GM15510 (cell line): ENCODE data around the gene THRAP3.

Experiments
- POLR2A ChIP-seq: IDR thresholded peaks from 3 replicates; pipeline ENCODE4 v1.6.1; 2011; ENCODE audit warnings: borderline replicate concordance; ENCODE audit not compliant: insufficient read length; ENCODE audit errors: extremely low read depth

The THRAP3 gene

GRCh38 chr1:36268981-36269380, 44.7 kb downstream of the THRAP3 start:
- TF ChIP-seq POLR2A = no peak

- TF ChIP-seq POLR2A = no peak
Measured at GRCh38 chr1:36269408-36269838, 45.2 kb downstream of the THRAP3 start.

- TF ChIP-seq POLR2A = no peak
Measured at GRCh38 chr1:36273024-36273423, 48.8 kb downstream of the THRAP3 start.

- no peak for TF ChIP-seq POLR2A
Measured at GRCh38 chr1:36274201-36274600, 50.0 kb downstream of the THRAP3 start.

- TF ChIP-seq POLR2A = no peak
Measured at GRCh38 chr1:36276688-36277087, 52.4 kb downstream of the THRAP3 start.

DNA sequence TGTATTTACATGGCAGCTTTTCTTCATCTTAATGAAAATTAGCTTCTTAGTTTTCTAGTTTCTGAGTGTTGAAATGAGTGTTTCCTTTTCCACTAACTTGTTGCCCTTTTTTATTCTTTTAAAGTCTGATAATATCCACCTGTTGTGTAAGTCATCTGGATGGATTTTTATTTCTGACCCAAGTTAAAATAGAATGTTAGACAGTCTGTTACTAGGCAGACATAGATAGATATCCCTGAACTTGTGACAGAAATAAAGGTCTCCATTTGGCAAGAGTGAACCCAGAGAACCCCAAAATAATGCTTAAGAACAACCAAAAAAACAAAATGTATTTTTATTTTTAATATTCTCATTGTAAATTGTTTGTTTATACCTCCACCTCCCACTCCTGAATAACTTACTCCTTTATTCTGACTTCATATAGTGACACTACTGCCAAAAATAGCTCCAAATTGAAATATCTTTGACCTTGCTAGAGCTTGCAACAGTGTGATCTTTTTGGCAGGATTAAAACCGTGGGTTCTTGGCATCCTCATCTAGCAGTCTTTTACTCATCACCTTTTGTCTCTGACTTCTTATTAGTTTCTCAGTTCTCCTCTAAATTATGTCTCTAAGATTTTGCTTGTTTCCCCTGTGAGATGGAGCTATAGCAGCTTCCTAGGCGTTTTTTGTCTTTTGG, 55.0 kb downstream of the THRAP3 start:
- TF ChIP-seq POLR2A = no peak

DNA sequence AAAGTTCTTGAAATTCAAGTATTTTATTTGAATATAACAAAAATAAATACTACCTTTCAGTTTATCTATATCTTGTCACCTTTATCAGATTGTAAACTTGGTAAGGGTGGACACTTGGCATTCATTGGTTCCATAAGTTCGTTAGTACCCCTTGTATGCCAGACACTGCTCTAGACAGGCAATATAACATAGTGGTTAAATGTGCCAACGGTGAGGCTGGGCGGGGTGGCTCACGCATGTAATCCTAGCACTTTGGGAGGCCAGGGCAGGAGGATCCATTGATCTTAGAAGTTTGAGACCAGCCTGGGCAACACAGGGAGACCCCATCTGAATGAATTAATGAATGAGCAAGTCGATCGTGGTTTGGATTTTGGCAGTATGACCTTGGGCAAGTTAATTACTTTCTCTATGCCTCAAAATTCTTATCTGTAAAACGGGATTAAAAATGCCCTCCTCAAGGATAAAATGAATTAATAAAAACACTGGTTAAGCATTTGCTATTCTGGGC, 55.6 kb downstream of the THRAP3 start:
- no peak for TF ChIP-seq POLR2A

GRCh38 chr1:36284061-36284460, 59.8 kb downstream of the THRAP3 start:
- TF ChIP-seq POLR2A = no peak

GRCh38 chr1:36284517-36284916, 60.3 kb downstream of the THRAP3 start:
- no peak for TF ChIP-seq POLR2A

GRCh38 chr1:36285443-36286101, 61.3 kb downstream of the THRAP3 start:
- TF ChIP-seq POLR2A = no peak

GRCh38 chr1:36286802-36287201, 62.6 kb downstream of the THRAP3 start:
- TF ChIP-seq POLR2A = no peak

DNA sequence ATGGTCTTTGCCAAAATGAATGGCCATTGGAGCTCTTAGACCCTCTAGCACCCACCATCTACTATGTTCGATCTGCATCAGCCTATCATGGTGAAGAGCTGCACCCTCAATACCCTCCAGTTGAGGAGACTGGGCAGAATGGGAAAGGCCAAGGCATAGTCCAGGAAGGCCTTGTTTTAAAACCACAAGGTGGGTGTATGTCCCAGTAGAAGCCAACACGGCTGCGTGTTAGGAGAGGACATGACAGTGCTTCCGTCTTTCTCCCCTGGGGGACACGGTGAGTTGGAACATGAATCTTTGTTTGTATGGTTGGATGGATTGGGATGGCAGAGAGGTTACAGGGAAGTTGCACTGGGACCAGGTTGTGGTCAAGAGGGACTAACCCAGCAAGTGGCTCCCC, 63.4 kb downstream of the THRAP3 start:
- no peak for TF ChIP-seq POLR2A

GRCh38 chr1:36295390-36295789, 71.1 kb downstream of the THRAP3 start:
- no peak for TF ChIP-seq POLR2A

- no peak for TF ChIP-seq POLR2A
Measured at GRCh38 chr1:36297062-36297461, 72.8 kb downstream of the THRAP3 start.

GRCh38 chr1:36298640-36299039, 74.4 kb downstream of the THRAP3 start:
- TF ChIP-seq POLR2A = no peak

DNA sequence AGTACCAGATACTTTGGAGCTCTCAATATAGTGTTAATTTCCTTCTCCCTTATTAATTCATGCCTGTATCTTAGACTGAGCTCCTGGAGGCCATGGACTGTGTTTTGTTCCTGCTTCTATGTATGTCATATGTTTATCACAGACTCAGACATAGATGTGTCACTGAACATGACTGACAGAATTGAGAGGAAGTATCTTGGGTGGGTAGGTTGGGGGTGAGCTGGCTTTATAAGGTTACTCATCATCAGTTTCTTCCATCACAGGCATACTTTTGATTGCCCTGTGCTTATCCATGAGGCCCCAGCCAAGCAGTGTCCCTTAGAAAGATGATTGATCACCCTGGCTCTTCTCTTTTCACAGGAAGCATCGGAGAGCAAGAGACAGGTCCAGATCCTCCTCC, 76.3 kb downstream of the THRAP3 start:
- TF ChIP-seq POLR2A = no peak

DNA sequence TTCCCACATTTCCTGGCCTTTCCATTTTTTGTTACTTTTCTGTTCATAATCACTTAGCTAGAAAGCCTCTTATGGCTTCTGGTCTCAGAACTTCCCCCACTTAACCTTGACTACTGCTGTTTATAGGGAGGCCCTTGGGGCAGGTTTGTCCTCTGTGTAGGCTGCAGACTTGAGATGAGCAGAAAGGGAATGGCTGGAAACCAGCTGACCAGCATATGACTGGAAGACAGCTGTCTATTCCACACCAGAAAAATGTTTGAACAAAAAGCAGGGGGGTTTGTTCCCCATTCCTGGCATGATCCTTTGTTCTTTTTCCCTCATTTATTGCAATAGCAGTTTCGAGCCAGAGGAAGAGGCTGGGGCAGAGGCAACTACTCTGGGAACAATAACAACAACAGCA, 77.0 kb downstream of the THRAP3 start:
- no peak for TF ChIP-seq POLR2A

GRCh38 chr1:36303244-36303643, 79.0 kb downstream of the THRAP3 start:
- no peak for TF ChIP-seq POLR2A
